ENCODE data around the gene GPSM1.
"Not testable (repeated sequence)": the region's sequence is repeated elsewhere in the genome, so short reads cannot be mapped to it uniquely, and the experiment has no call there.

DNA sequence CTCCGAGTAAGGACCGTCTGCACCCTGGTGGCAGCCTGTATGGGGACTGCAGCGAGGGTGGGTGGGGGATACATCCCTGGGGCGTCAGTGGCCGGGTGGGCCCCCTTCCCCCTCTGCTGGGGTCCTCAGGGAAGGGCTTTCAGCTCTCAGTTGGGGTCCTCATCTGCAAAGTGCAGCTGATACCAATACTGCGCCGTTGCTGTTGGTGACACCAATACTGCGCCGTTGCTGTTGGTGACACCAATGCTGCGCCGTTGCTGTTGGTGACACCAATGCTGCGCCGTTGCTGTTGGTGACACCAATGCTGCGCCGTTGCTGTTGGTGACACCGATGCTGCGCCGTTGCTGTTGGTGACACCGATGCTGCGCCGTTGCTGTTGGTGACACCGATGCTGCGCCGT is 24.5 kb downstream of the GPSM1 start:
- TF ChIP-seq, protein P1, sequence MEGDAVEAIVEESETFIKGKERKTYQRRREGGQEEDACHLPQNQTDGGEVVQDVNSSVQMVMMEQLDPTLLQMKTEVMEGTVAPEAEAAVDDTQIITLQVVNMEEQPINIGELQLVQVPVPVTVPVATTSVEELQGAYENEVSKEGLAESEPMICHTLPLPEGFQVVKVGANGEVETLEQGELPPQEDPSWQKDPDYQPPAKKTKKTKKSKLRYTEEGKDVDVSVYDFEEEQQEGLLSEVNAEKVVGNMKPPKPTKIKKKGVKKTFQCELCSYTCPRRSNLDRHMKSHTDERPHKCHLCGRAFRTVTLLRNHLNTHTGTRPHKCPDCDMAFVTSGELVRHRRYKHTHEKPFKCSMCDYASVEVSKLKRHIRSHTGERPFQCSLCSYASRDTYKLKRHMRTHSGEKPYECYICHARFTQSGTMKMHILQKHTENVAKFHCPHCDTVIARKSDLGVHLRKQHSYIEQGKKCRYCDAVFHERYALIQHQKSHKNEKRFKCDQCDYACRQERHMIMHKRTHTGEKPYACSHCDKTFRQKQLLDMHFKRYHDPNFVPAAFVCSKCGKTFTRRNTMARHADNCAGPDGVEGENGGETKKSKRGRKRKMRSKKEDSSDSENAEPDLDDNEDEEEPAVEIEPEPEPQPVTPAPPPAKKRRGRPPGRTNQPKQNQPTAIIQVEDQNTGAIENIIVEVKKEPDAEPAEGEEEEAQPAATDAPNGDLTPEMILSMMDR (IDR thresholded peaks at IDR 0.05) = not testable (repeated sequence)
- not testable (repeated sequence) for TF ChIP-seq EZH2phosphoT487, EZH2 (IDR thresholded peaks at IDR 0.05)
